Activated T-cell treated with anti-CD3 and anti-CD28 coated beads, Interleukin-2, amount 50 U/mL, for 24 hours (primary cell): Measurements from ENCODE around the gene SREBF2.
A peak's percentile ranks its signal among the peaks of the same experiment; 100 is the strongest.
"Not testable (repeated sequence)": the region's sequence is repeated elsewhere in the genome, so short reads cannot be mapped to it uniquely, and the experiment has no call there.

Source experiments
- DNase-seq: peaks from one replicate; pipeline ENCODE4 v3.0.0-alpha.2; 2020
- H3K27ac Mint-ChIP-seq: 2 replicates; pipeline ENCODE4 v1.8.0; 2020; ENCODE audit warnings: mild to moderate bottlenecking, mixed read lengths
- H3K27me3 Mint-ChIP-seq: 2 replicates; pipeline ENCODE4 v1.8.0; 2020; ENCODE audit warnings: mixed read lengths
- H3K36me3 Mint-ChIP-seq: 2 replicates; pipeline ENCODE4 v1.8.0; 2020; ENCODE audit warnings: low read depth, mixed read lengths
- H3K4me1 Mint-ChIP-seq: 2 replicates; pipeline ENCODE4 v1.8.0; 2020; ENCODE audit warnings: low read depth, mixed read lengths
- H3K4me3 Mint-ChIP-seq: 2 replicates; pipeline ENCODE4 v1.8.0; 2020; ENCODE audit warnings: mild to moderate bottlenecking, moderate library complexity, mixed read lengths
- H3K9me3 Mint-ChIP-seq: 2 replicates; pipeline ENCODE4 v1.8.0; 2020; ENCODE audit warnings: mixed read lengths

SREBF2 gene

DNA sequence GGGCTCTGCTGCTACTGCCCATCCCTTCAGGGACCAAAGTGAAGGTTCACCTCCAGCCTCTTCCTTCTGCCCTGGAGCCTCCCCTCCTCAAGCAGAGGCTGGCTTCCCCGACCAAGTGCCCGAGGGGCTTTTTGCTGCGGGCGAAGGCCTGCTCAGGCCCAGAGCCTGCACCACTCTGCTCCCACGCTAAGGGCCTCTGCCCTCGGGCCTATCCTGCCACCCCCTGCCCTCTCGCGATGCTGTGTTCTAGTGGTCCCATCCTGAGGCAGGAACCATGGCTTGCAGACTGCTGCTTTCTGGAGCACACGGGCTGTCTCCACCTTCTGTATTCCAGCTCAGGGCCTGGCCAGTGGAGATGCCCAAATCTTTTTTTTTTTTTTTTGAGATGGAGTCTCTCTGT, 102.6 kb downstream of the SREBF2 start:
- H3K4me3 Mint-ChIP-seq: no peak overlapping the region
- peak overlapping the region; percentile 14 for H3K27ac Mint-ChIP-seq

DNA sequence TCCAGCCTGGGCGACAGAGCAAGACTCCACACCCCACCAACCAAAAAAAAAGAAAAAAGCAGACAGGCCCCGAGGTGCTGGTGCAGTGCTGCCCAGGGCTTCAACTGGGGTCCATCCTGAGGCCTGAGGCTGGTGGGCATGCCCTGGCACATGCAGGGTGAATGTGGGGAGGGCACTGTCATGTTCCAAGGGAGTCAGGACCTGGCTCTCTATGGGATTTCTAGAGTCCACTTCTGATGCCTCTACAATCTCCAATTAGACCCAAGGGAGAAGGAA, 103.9 kb downstream of the SREBF2 start:
- peaks cover 38% of the 10 kb centered on the region for H3K4me1 Mint-ChIP-seq
- no peak for DNase-seq
- no peaks in the 10 kb centered on the region for H3K9me3 Mint-ChIP-seq
- H3K27ac Mint-ChIP-seq: peak overlapping the region; percentile 18
- no peaks in the 10 kb centered on the region for H3K27me3 Mint-ChIP-seq
- H3K4me3 Mint-ChIP-seq: no peak overlapping the region
- peaks cover 82% of the 10 kb centered on the region for H3K36me3 Mint-ChIP-seq

More for the DNA sequence above, 102.6 kb downstream of the SREBF2 start:
- H3K27me3 Mint-ChIP-seq: no peaks in the 10 kb centered on the region
- H3K4me1 Mint-ChIP-seq: peaks cover 25% of the 10 kb centered on the region
- DNase-seq: no peak
- no peaks in the 10 kb centered on the region for H3K9me3 Mint-ChIP-seq
- peaks cover 73% of the 10 kb centered on the region for H3K36me3 Mint-ChIP-seq

GRCh38 chr22:41939981-41940831, 107.3 kb downstream of the SREBF2 start:
- H3K9me3 Mint-ChIP-seq: no peaks in the 10 kb centered on the region
- H3K4me1 Mint-ChIP-seq: peaks cover 66% of the 10 kb centered on the region
- H3K27ac Mint-ChIP-seq: peak overlapping the region; percentile 100
- peaks cover 96% of the 10 kb centered on the region for H3K36me3 Mint-ChIP-seq
- peak overlapping the region; percentile 79 for H3K4me3 Mint-ChIP-seq
- peak; percentile 89 for DNase-seq
- no peaks in the 10 kb centered on the region for H3K27me3 Mint-ChIP-seq

GRCh38 chr22:41940832-41941765, 108.2 kb downstream of the SREBF2 start:
- peak; percentile 89 for DNase-seq
- H3K27me3 Mint-ChIP-seq: no peaks in the 10 kb centered on the region
- no peaks in the 10 kb centered on the region for H3K9me3 Mint-ChIP-seq
- peak overlapping the region; percentile 100 for H3K27ac Mint-ChIP-seq
- H3K4me3 Mint-ChIP-seq: peak overlapping the region; percentile 79
- H3K4me1 Mint-ChIP-seq: peaks cover 70% of the 10 kb centered on the region
- H3K36me3 Mint-ChIP-seq: peaks cover 98% of the 10 kb centered on the region

DNA sequence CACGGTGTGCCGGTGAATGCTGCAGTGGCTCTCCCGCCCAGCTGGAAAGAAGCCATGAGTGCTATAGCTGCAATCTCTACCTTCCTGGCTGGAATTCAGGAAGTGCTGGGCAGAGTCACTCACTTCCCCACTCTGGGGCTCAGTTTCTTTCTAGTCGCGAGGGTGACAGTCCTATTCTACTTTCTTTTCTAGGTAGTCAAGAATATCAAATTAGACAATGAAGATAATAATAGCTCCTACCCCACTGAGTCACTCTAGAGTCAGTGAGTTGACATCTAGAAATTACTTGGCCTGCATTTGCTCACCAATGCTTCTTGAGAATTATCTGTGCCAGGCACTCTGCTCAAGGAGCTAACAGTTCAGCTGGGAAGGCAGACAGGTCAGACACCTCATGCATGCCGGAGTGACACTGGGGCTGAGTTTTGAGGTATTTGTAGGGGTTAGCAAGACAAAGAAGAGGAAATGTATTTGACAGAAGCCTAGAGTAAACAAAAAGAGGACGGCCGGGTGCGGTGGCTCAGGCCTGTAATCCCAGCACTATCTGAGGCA, 110.8 kb downstream of the SREBF2 start:
- no peaks in the 10 kb centered on the region for H3K27me3 Mint-ChIP-seq
- peak overlapping the region; percentile 97 for H3K4me3 Mint-ChIP-seq
- no peak for DNase-seq
- peaks cover 78% of the 10 kb centered on the region for H3K4me1 Mint-ChIP-seq
- H3K27ac Mint-ChIP-seq: peak overlapping the region; percentile 82
- no peaks in the 10 kb centered on the region for H3K9me3 Mint-ChIP-seq
- peaks cover 77% of the 10 kb centered on the region for H3K36me3 Mint-ChIP-seq

DNA sequence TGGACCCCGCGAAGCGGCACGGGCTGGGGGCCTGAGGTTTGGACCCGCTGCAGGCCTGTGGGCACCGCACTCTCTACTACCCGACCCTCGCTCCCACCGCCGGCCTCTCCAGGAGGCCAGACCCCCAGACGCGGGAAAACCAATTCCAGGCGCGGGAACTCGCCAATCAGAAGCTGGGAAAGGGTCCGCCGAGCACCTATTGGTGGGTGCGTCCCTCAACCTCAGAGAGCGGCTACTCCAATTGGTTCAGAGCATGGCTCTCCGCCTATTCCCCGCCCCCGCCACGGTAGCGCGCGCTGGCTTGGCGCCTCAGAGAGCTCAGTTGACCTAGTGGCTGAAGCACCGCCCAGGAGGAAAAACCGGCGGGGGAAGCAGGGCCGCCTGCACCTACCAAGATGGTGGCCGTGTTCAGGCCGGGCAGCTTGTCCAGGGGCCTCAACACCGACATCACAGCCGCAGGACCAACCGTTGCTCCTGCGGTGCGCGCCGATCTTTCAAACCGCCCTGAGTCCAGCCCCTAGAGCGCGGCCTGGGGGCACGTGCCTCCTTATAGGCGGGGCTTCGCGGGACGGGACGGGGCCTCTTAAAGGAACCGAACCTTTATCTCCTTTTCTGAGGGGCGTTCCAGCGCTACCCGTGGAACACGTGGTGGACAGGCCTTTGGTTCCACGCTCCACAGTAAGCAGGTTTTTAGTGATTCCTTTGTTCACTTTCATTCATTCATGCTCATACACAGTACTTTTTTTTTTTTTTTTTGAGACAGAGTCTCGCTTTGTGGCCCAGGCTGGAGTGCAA, 113.9 kb downstream of the SREBF2 start, which contains the start of gene CENPM:
TSS of gene CENPM (minus strand) at position 524 of the 795 bp plus-strand sequence. CDS start at position 448, 76 bp downstream.
- H3K4me1 Mint-ChIP-seq: peaks cover 54% of the 10 kb centered on the region

DNA sequence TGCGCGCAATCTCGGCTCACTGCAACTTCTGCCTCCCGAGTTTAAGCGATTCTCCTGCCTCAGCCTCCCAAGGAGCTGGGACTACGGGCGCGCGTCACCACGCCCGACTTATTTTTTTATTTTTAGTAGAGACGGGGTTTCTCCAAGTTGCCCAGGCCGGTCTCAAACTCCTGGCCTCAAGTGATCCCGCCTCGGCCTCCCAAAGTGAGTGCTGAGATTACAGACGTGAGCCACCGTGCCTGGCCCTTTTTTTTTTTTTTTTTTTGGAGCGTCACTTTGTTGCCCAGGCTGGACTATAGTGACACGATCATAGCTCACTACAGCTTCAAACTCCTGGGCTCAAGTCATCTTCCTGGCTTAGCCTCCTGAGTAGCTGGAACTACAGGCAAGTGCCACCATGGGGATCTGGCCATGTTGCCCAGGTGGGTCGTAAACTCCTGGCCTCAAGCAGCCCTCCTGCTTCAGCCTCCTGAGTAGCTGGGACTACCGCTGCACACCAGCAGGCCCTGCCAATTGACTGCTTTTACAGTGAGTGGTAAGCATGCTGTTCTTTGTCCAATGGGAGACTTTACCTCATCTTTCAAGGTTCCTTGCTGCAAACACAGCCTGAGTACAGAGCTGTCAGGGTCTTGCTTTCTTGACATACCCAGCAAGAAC, 114.6 kb downstream of the SREBF2 start:
- Mint-ChIP-seq H3K9me3 (no peaks in the 10 kb centered on the region), H3K27me3 (no peaks in the 10 kb centered on the region), H3K36me3 (peaks cover 39% of the 10 kb centered on the region), H3K27ac (peak overlapping the region; percentile 94), H3K4me1 (peaks cover 50% of the 10 kb centered on the region), H3K4me3 (peak overlapping the region; percentile 97)
- no peak for DNase-seq

More for the DNA sequence above, 113.9 kb downstream of the SREBF2 start, which contains the start of gene CENPM:
- H3K36me3 Mint-ChIP-seq: peaks cover 46% of the 10 kb centered on the region
- no peaks in the 10 kb centered on the region for H3K9me3 Mint-ChIP-seq
- peak within 1 kb of the TSS; percentile 97 for H3K4me3 Mint-ChIP-seq
- DNase-seq: peak; percentile 96
- no peaks in the 10 kb centered on the region for H3K27me3 Mint-ChIP-seq
- peak within 1 kb of the TSS; percentile 94 for H3K27ac Mint-ChIP-seq

DNA sequence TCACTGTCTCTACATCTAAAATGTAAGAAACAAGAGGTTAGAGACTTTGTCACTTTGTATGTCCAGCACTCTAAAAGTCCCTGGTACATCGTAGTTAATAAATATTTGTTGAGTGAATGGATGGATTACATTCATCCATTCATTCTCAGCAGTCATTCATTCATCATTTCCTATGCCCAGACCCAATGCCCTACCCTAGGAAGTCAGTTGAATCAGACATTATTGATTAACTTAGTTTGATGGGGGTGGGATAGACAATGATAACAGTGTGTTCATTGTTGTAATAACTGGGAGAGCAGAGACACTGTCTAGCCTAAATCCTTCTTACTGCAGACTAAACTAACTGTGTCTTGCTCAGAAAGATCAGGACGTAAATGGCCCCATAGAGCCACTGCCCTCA, 115.2 kb downstream of the SREBF2 start:
- no peaks in the 10 kb centered on the region for H3K9me3 Mint-ChIP-seq
- peaks cover 45% of the 10 kb centered on the region for H3K4me1 Mint-ChIP-seq
- H3K36me3 Mint-ChIP-seq: peaks cover 34% of the 10 kb centered on the region
- no peak overlapping the region for H3K27ac Mint-ChIP-seq
- H3K4me3 Mint-ChIP-seq: peak overlapping the region; percentile 97
- no peak for DNase-seq
- H3K27me3 Mint-ChIP-seq: no peaks in the 10 kb centered on the region

DNA sequence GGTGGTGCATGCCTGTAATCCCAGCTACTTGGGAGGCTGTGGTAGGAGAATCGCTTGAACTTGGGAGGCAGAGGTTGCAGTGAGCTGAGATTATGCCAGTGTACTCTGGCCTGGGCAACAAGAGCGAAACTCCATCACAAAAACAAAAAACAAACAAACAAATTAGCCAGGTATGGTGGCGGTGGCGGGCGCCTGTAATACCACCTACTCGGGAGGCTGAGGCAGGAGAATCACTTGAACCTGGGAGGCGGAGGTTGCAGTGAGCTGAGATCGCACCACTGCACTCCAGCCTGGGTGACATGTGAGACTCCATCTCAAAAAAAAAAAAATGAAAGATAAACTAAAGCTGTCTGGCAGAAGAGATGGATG, 116.0 kb downstream of the SREBF2 start:
- Mint-ChIP-seq H3K36me3 (peaks cover 26% of the 10 kb centered on the region), H3K4me3 (peak overlapping the region; percentile 3), H3K4me1 (peaks cover 37% of the 10 kb centered on the region)
- H3K27ac Mint-ChIP-seq, H3K27me3 Mint-ChIP-seq, H3K9me3 Mint-ChIP-seq, DNase-seq: not testable (repeated sequence)

DNA sequence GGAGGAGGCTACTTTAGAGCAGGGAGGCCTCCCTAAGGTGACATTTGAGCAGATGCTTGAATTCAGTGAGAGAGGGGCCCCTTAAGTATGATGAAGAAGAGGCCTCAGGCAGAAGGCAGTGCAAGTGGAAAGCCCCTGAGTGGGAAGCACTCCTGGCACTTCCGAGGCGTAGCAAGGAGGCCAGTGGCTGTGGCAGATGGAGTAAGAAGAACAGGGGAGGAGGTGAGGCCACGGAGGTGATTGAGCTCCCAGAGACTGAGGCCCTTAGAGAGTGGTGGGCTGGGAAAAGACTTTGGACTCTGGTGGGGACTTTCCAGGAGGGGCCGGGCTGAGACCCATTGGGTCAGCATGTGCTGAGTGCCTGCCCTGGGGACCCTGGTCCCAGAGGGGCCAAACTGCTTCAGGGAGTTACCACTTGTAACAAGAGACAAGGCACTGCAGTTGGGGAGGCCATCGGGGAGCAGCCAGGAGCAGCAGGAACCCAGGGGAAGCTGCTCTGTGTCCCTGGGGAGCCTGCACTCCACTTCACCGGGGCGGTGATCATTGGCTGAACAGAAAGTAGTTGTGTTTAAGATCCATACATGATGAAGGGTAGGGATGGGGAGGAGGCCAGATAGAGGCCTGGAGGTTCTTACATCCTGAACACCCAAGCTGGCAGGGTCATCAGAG, 116.5 kb downstream of the SREBF2 start:
- DNase-seq: no peak
- H3K36me3 Mint-ChIP-seq: peaks cover 21% of the 10 kb centered on the region
- H3K27ac Mint-ChIP-seq: no peak overlapping the region
- peaks cover 34% of the 10 kb centered on the region for H3K4me1 Mint-ChIP-seq
- peak overlapping the region; percentile 3 for H3K4me3 Mint-ChIP-seq
- H3K27me3 Mint-ChIP-seq: no peaks in the 10 kb centered on the region
- no peaks in the 10 kb centered on the region for H3K9me3 Mint-ChIP-seq

DNA sequence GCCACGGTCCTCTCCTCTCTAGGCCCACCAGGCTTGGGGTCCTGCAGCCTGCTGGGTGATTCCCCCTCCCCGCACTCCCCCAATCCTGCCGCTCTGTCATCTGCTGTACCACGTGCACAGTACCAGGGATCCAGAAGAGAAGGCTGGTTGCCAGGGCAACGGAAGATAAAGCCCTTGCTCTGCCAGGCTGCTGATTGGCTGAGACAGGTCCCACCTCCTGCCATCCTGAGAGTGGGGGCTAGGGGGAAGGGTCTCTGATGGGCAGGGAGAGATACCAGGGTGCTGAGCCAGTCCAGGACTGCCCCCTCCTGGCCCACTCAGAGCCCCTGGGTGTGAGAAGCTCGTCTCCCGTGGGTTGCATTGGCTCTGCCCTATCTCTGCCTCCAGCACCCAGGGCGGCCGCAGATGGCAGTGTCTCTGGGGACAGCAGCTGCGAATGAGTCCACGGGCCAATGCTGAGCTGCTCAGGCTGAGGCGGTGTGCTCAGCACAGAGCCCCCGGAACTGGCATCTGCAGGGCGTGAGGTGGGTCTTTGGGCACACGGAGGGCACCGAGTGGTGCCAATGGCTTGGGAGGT, 119.1 kb downstream of the SREBF2 start, which contains the start of gene SMIM45:
TSS of gene SMIM45 (plus strand) at position 253 of the 577 bp plus-strand sequence.
- no peaks in the 10 kb centered on the region for H3K27me3 Mint-ChIP-seq

GRCh38 chr22:41952713-41953112, 119.8 kb downstream of the SREBF2 start:
- DNase-seq: no peak
- Mint-ChIP-seq H3K36me3 (no peaks in the 10 kb centered on the region), H3K9me3 (no peaks in the 10 kb centered on the region), H3K4me3 (no peak overlapping the region), H3K27me3 (no peaks in the 10 kb centered on the region), H3K27ac (no peak overlapping the region), H3K4me1 (peaks cover 18% of the 10 kb centered on the region)

More for the DNA sequence above, 119.1 kb downstream of the SREBF2 start, which contains the start of gene SMIM45:
- DNase-seq: no peak
- peaks cover 21% of the 10 kb centered on the region for H3K4me1 Mint-ChIP-seq
- H3K27ac Mint-ChIP-seq: no peak within 1 kb of the TSS
- no peaks in the 10 kb centered on the region for H3K9me3 Mint-ChIP-seq
- H3K36me3 Mint-ChIP-seq: peaks cover 1% of the 10 kb centered on the region
- H3K4me3 Mint-ChIP-seq: no peak within 1 kb of the TSS
